Colonic mucosa (tissue), 4 donors: Measurements from ENCODE around the gene ADAMTS17. TPM values are rescaled to one million over a fixed set of nuclear protein-coding genes. Genes with fewer than 3 reads are reported as not detected.

ENCODE experiments used
- DNase-seq: peaks from one replicate; pipeline ENCODE4 v3.0.0-alpha.2; 2020
- H3K27ac ChIP-seq: fragments of 200-600 bp; one replicate; pipeline ENCODE4 v1.8.0; 2021
- H3K27me3 ChIP-seq: fragments of 200-600 bp; one replicate; pipeline ENCODE4 v1.8.0; 2021
- H3K36me3 ChIP-seq: fragments of 200-600 bp; one replicate; pipeline ENCODE4 v1.8.0; 2021
- H3K4me1 ChIP-seq: fragments of 200-600 bp; one replicate; pipeline ENCODE4 v1.8.0; 2021; ENCODE audit warnings: mild to moderate bottlenecking
- H3K4me3 ChIP-seq: fragments of 200-600 bp; one replicate; pipeline ENCODE4 v1.8.0; 2021
- H3K9ac ChIP-seq, 2 donors: one replicate each; pipeline ENCODE4 v1.7.0; 2013; ENCODE audit warnings: control low read depth in 2 of 2, low read depth in 2 of 2, low read length in 2 of 2
- H3K9me3 ChIP-seq: fragments of 200-600 bp; one replicate; pipeline ENCODE4 v1.8.0; 2021
- intact Hi-C: fragments of 100-400 bp; cut with DNase I; formaldehyde crosslinking; loops from one replicate; pipeline ENCODE4 v1.14.1; 2022
- total RNA-seq, 2 donors: library from RNA; stranded (reverse); fragmentation: NEBNext Ultra II Directional in 1 of 2; extraction: Animal tissue kit (Norgen Biotek cat#: 25700) in 1 of 2; gene quantifications; one replicate each; pipeline ENCODE4 v1.2.1, GENCODE V29; 2021
- TF ChIP-seq, protein P1 (sequence below): fragments of 200-600 bp; IDR thresholded peaks from one replicate; pipeline ENCODE4 v1.8.0; 2022; ENCODE audit warnings: antibody characterized with exemption, mild to moderate bottlenecking
- donor health status: healthy.
- donor health status: DM: no; HTN: no; CAD: no.
- donor health status: DM: no; HTN: no; CAD: no.

ADAMTS17 gene
- total RNA-seq, 2 donors from 2014 or later: 4.2 to 8.3 TPM

DNA sequence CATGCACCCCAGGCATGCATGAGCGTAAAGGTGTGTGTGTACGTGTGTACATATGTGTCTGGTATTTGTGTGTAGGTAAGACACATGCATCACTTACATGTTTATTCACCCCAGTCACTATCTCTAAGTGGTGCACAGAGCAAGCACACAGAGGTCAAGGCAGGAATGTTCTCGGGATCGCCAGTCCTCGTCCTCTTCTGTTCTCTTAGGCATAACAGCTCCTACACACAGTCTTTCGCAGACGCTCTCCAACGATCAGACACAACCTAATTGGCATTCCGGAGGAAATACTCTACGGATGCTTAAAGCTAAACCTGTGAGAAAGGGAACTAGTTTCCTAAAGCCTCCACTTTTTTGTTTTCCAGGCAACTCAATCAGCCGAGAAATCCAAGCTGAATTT, 95.9 kb downstream of the ADAMTS17 start:
- Histone ChIP-seq H3K4me1 (no peaks in the 10 kb centered on the region), H3K9me3 (no peaks in the 10 kb centered on the region), H3K27ac (no peak overlapping the region), H3K36me3 (no peaks in the 10 kb centered on the region), H3K9ac (no peak overlapping the region), H3K4me3 (no peak overlapping the region), H3K27me3 (no peaks in the 10 kb centered on the region)
- TF ChIP-seq, protein P1, sequence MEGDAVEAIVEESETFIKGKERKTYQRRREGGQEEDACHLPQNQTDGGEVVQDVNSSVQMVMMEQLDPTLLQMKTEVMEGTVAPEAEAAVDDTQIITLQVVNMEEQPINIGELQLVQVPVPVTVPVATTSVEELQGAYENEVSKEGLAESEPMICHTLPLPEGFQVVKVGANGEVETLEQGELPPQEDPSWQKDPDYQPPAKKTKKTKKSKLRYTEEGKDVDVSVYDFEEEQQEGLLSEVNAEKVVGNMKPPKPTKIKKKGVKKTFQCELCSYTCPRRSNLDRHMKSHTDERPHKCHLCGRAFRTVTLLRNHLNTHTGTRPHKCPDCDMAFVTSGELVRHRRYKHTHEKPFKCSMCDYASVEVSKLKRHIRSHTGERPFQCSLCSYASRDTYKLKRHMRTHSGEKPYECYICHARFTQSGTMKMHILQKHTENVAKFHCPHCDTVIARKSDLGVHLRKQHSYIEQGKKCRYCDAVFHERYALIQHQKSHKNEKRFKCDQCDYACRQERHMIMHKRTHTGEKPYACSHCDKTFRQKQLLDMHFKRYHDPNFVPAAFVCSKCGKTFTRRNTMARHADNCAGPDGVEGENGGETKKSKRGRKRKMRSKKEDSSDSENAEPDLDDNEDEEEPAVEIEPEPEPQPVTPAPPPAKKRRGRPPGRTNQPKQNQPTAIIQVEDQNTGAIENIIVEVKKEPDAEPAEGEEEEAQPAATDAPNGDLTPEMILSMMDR: no peak
- intact Hi-C loops: no loop called here
- DNase-seq: no peak

DNA sequence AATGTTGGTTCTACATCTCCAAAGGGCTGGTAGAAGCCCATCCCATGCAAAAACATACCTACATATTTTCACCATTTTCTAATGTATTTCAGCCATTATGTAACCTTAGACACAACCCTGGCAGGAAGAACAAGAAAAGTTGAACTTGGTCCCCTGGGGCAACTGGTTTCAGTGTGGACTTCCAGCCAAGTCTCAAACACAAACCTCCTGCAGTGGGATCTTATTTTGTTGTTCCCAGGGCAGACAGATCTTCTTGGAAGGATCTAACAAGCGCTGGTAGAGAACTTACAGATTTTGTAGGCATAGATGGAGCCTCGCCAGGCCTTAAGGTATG, 96.3 kb downstream of the ADAMTS17 start:
- H3K4me1 ChIP-seq: no peaks in the 10 kb centered on the region
- no peak overlapping the region for H3K4me3 ChIP-seq
- TF ChIP-seq, protein P1: no peak
- no peak for DNase-seq
- H3K36me3 ChIP-seq: no peaks in the 10 kb centered on the region
- H3K9ac ChIP-seq: no peak overlapping the region
- no peak overlapping the region for H3K27ac ChIP-seq
- no peaks in the 10 kb centered on the region for H3K9me3 ChIP-seq
- intact Hi-C loops: no loop called here
- no peaks in the 10 kb centered on the region for H3K27me3 ChIP-seq

DNA sequence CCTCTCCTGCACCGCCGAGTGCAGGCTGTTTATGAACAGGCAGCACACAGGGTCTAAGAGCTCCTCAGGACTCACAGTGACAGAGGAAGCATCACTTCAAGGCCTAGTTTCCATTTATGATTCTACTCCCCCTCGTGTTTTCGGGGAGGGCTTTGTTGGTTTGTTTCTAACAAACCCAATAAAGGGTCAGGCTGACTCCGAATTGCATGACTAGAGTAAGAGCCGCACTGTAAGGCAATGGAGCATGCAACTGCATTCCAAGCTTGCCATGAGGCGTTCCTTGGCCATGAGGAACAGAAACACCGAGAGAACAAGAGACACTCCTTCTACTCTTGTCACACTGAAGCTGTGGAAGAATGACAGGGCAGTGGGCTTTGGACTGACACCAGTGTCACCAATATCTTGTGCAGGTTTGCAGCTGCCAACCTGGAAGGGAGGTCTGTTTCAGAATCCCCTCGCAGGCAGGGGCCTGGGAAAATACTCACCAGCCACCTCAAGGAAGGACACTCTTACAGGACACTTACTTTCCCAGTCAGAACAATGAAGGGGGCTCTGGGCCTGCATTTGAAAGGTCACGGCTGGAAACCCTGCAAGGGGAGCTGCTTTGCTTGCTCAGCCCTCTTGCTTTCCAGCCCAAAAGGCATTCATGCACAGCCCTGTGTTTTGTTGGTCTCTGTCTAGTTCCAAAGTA, 96.8 kb downstream of the ADAMTS17 start:
- Histone ChIP-seq H3K27me3 (no peaks in the 10 kb centered on the region), H3K9ac (no peak overlapping the region), H3K36me3 (no peaks in the 10 kb centered on the region), H3K4me1 (no peaks in the 10 kb centered on the region), H3K27ac (no peak overlapping the region), H3K4me3 (no peak overlapping the region), H3K9me3 (no peaks in the 10 kb centered on the region)
- DNase-seq: no peak
- intact Hi-C loops: no loop called here
- TF ChIP-seq, protein P1: no peak

DNA sequence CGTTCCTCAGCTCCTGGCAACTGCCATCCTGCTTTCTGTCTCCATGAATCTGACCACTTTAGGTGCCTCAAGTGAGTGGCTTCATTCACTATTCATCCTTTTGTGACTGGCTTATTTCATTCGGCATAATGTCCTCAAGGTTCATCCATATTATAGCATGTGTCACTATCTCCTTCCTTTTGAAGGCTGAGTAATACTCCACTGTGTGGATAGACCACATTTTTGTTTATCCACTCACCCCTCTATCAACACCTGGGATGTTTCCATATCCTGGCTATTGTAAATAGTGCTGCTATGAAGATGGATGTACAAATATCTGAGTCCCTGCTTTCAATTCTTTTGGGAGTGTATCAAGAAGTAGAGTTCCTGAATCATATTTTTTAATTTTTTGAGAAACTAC, 98.8 kb downstream of the ADAMTS17 start:
- Histone ChIP-seq H3K27me3 (no peaks in the 10 kb centered on the region), H3K4me1 (no peaks in the 10 kb centered on the region), H3K27ac (no peak overlapping the region), H3K36me3 (no peaks in the 10 kb centered on the region), H3K9me3 (no peaks in the 10 kb centered on the region), H3K9ac (no peak overlapping the region), H3K4me3 (no peak overlapping the region)
- intact Hi-C loops: no loop called here
- DNase-seq: no peak
- TF ChIP-seq, protein P1: no peak

DNA sequence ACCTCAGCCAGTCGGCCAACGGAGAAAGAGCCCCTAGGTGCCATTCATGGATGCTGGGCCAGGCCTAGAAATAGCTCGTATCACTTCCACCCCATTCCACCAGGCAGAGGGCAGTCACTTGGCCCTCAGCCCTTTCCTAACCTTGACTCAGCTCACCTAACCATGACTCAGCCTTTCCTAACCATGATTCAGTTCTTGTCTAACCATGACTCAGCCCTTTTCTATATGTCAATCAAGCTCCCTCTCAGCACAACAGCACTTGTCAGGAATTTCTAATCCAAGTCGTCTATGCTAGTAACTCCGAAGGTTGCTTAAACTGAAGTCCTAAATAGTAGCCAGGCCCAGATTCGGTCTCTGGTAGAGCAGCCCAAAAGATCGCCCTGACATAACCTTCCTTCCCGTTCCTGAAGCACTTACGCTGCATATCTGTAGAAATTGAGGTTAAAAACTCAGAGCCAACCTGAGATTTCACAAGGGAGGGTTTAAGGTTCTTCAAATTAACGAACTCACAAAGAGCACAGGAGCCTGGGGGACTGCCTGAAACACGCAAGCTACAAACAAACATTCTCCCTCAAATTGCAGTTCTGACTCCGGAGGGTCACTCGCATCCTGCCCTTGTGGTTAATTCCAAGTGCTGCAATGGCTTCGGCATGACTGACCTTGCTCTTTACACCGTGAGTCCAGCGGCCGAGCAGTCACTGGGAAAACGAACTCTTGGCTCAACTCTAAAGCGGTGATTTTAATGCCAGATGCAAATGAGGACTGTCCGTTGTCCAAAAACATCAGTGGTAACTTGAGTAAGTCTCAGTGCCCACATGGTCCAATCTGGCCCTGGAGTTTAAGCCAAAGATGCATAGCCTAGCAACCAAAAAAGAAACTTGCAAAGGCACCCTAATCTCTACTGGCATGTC, 99.9 kb downstream of the ADAMTS17 start:
- intact Hi-C loops: no loop called here
- TF ChIP-seq, protein P1: no peak
- Histone ChIP-seq H3K36me3 (no peaks in the 10 kb centered on the region), H3K27ac (no peak overlapping the region), H3K9me3 (no peaks in the 10 kb centered on the region), H3K27me3 (no peaks in the 10 kb centered on the region), H3K4me3 (no peak overlapping the region), H3K4me1 (no peaks in the 10 kb centered on the region), H3K9ac (no peak overlapping the region)
- no peak for DNase-seq
